GM18907 (cell line): ENCODE data around the gene UGCG.

Source experiments
- ATAC-seq: cut with Tn5 transposase; IDR thresholded peaks from one replicate; pipeline ENCODE4 v1.9.1; 2021; ENCODE audit warnings: mild to moderate bottlenecking, moderate library complexity; ENCODE audit not compliant: unreplicated experiment

The UGCG gene

DNA sequence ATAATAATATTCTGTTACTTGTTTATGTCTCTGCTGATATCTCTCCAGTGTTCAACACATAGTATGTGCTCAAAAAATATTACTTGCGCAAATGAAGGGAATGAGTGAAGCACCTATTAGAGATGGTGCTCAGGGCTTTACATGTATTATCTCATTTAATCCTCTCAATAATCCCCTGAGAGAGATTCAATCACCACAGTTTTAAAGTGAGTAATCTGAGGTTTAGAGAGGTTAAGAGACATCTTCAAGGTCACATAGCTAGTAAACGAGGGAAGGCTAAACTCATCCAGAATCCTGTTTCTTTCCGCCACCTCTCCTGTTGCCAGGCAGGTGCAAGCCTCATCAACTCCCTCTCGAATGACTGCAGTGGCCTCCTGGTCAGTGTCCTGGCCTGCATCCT is 82.0 kb downstream of the UGCG start:
- no peak for ATAC-seq

DNA sequence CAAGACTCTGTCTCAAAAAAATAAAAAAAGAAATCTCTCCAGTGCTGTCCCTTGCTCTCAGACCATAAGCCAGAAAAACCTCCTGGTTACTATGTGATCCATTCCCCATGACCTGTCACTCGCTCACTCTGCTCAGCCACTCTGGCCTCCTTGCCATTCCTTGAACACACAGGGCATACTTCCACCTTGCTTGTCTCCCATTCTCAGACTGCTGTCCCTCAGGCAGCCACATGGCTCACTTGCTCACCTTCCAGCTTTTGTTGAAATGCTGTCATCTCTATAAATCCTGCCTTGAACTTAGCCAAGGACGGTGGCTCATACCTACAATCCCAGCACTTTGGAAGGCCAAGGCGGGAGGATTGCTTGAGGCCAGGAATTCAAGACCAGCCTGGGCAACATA is 82.9 kb downstream of the UGCG start:
- no peak for ATAC-seq

DNA sequence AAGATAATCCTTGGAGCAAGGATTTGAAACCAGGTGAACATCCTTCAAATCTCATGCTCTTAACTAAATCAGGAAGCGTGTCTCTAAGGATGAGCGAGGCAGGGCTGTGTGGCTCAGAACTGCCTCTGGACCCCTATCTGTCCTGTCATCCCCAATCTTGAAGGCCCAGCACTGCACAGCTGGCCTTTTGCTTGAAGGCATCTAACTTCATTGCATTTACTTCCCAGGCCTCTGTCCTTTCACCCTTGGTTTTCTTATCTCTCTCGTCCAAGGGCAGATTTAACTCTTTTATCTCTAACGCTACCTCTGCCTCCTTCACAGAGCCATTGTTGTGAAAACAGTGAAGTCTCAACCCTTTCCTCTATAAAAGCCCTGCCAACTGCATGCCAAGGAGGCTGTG is 83.8 kb downstream of the UGCG start:
- ATAC-seq, result no peak

DNA sequence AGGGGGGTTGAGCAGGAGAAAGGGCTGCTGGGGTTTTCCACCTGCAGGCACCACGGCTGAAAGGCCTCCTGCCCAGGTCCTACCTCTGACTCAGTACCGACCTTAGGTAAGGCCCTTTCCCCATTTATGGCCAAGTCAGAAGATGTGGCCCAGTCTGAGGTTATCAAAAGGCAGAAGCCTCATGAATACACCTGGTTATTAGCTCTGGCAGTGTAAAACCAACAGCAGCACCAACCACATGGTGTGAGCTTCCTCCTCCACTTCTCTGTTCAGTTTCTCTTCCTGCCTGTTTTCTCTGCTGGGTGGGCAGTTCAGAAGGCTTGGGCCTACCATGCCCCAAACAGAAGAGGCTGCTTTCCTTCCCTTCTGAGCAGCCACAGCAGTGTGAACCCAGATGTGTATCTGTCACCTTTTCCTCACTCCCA is 86.9 kb downstream of the UGCG start:
- ATAC-seq, result peak; percentile 68

DNA sequence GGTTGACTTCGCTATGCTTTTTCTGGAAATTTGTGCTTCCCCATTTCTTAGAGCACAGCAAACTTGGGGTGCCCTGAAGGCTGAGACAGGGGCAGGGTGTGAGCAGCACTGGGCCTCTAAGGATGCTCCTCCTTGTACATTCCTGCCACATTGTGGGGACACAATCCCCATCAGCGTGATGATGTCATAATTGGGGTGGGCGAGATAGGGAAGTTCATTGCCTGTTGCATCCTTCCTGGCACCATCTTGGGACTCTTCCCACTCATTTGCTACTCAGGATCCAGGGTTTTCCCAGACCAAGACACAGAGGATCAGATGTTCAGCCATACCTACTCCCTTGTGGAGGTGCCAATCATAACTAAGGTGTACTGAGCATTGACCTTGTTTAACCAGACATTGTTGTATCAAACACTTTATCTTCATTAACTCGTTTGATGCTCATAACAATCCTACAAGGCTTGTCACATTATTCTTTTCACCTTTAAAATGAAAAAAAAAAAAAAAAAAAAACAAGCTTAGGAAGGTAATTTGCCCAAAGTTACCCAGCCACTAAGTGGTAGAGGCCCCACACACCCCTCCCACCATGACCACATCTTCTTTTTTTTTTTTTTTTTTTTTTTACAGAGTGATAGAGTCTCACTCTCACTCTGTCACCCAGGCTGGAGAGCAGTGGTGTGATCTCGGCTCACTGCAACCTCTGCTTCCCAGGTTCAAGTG is 87.6 kb downstream of the UGCG start:
- no peak for ATAC-seq
